ENCODE results near the gene KDELR3.

DNA sequence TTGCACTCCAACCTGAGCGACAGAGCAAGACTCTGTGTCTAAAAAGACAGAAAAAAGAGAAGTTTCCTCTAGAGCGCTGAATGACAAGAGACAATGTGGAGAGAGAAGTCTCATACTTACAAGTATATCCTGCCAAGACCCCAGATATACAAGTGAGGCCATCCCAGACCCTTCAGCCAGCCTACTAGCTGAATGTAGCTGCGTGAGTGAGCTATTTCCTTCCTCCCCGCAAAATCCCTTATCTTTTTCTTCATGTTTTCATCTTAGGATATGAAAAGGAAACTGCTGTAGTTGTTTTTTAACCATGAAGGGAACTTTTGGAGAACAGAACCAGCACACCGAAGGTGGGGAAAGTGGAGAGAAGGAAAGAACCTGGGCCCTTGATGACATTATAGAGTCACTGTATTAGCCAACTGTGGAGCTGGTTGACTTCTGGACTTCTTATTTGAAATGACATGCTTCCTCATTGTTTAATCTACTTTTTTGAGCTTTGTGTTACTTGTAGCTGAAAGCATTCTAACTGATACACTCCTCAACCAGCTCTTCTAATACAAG, 42.6 kb downstream of the KDELR3 start:
- TF ChIP-seq, protein P1, sequence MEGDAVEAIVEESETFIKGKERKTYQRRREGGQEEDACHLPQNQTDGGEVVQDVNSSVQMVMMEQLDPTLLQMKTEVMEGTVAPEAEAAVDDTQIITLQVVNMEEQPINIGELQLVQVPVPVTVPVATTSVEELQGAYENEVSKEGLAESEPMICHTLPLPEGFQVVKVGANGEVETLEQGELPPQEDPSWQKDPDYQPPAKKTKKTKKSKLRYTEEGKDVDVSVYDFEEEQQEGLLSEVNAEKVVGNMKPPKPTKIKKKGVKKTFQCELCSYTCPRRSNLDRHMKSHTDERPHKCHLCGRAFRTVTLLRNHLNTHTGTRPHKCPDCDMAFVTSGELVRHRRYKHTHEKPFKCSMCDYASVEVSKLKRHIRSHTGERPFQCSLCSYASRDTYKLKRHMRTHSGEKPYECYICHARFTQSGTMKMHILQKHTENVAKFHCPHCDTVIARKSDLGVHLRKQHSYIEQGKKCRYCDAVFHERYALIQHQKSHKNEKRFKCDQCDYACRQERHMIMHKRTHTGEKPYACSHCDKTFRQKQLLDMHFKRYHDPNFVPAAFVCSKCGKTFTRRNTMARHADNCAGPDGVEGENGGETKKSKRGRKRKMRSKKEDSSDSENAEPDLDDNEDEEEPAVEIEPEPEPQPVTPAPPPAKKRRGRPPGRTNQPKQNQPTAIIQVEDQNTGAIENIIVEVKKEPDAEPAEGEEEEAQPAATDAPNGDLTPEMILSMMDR (IDR thresholded peaks at IDR 0.05): no peak
- no peak for TF ChIP-seq POLR2A (IDR thresholded peaks at IDR 0.05; ENCODE audit: low read depth)
- no peak for TF ChIP-seq EP300 (IDR thresholded peaks at IDR 0.05)
- no peak for TF ChIP-seq POLR2AphosphoS5 (IDR thresholded peaks at IDR 0.05)

Data from esophagus muscularis mucosa (tissue), 4 donors.